Trophoblast cell (in vitro differentiated cells and primary cell): ENCODE data around the gene INPPL1.

ENCODE experiments used
- DNase-seq, 2 donors: peaks; one replicate each; pipeline ENCODE4 v3.0.0-alpha.2; 2016
- H2AFZ ChIP-seq: 2 replicates; pipeline ENCODE4 v1.6.1; 2013; ENCODE audit warnings: low read length, moderate library complexity, mild to moderate bottlenecking; ENCODE audit not compliant: insufficient read depth, poor library complexity
- H2AK5ac ChIP-seq: 2 replicates; pipeline ENCODE4 v1.6.1; 2013; ENCODE audit warnings: mild to moderate bottlenecking, low read length
- H2BK120ac ChIP-seq: 2 replicates; pipeline ENCODE4 v1.6.1; 2013; ENCODE audit warnings: low read length, mild to moderate bottlenecking, moderate library complexity; ENCODE audit not compliant: insufficient read depth, poor library complexity
- H2BK12ac ChIP-seq: 2 replicates; pipeline ENCODE4 v1.6.1; 2013; ENCODE audit warnings: mild to moderate bottlenecking, low read length, moderate library complexity
- H2BK5ac ChIP-seq: 2 replicates; pipeline ENCODE4 v1.6.1; 2013; ENCODE audit warnings: low read length, low read depth, moderate library complexity, mild to moderate bottlenecking; ENCODE audit not compliant: poor library complexity
- H3K14ac ChIP-seq: 2 replicates; pipeline ENCODE4 v1.6.1; 2013; ENCODE audit warnings: mild to moderate bottlenecking, low read length
- H3K18ac ChIP-seq: 2 replicates; pipeline ENCODE4 v1.6.1; 2013; ENCODE audit warnings: mild to moderate bottlenecking, low read length
- H3K23ac ChIP-seq: 2 replicates; pipeline ENCODE4 v1.6.1; 2013; ENCODE audit warnings: low read length
- H3K27ac ChIP-seq: 2 replicates; pipeline ENCODE4 v1.5.1; 2013; ENCODE audit warnings: low read depth, mild to moderate bottlenecking, inconsistent platforms, low read length, moderate library complexity
- H3K27me3 ChIP-seq: 2 replicates; pipeline ENCODE4 v1.6.1; 2013; ENCODE audit warnings: inconsistent platforms, mild to moderate bottlenecking, low read length, moderate library complexity; ENCODE audit not compliant: insufficient read depth
- H3K36me3 ChIP-seq, 2 experiments: 1 replicate in 1 of 2; 2 replicates in 1 of 2; pipeline ENCODE4 v1.6.1; 2013; ENCODE audit warnings: low read length in 2 of 2, mild to moderate bottlenecking in 2 of 2, moderate library complexity in 1 of 2; ENCODE audit not compliant: insufficient read depth in 2 of 2, control insufficient read depth in 1 of 2
- H3K4ac ChIP-seq: 2 replicates; pipeline ENCODE4 v1.6.1; 2013; ENCODE audit warnings: low read depth, mild to moderate bottlenecking, low read length, moderate library complexity
- H3K4me1 ChIP-seq, 2 experiments: 1 replicate in 1 of 2; 2 replicates in 1 of 2; pipeline ENCODE4 v1.6.1; 2013; ENCODE audit warnings: low read length in 2 of 2, mild to moderate bottlenecking in 2 of 2, moderate library complexity in 1 of 2; ENCODE audit not compliant: insufficient read depth in 2 of 2, control insufficient read depth in 1 of 2
- H3K4me2 ChIP-seq: 2 replicates; pipeline ENCODE4 v1.6.1; 2013; ENCODE audit warnings: inconsistent platforms, mild to moderate bottlenecking, low read length, moderate library complexity
- H3K4me3 ChIP-seq: 2 replicates; pipeline ENCODE4 v1.5.1; 2013; ENCODE audit warnings: mild to moderate bottlenecking, low read depth, low read length, inconsistent platforms
- H3K79me1 ChIP-seq: one replicate; pipeline ENCODE4 v1.6.1; 2013; ENCODE audit warnings: low read length
- H3K79me2 ChIP-seq: 2 replicates; pipeline ENCODE4 v1.6.1; 2013; ENCODE audit warnings: low read length, mild to moderate bottlenecking; ENCODE audit not compliant: control insufficient read depth, insufficient read depth, poor library complexity
- H3K9ac ChIP-seq: 2 replicates; pipeline ENCODE4 v1.6.1; 2013; ENCODE audit warnings: mild to moderate bottlenecking, low read length
- H3K9me3 ChIP-seq: 2 replicates; pipeline ENCODE4 v1.6.1; 2013; ENCODE audit warnings: low read depth, mild to moderate bottlenecking, control low read depth, inconsistent platforms, low read length; ENCODE audit not compliant: insufficient read depth
- H4K12ac ChIP-seq: 2 replicates; pipeline ENCODE4 v1.6.1; 2013; ENCODE audit warnings: low read depth, mild to moderate bottlenecking, low read length, moderate library complexity
- H4K8ac ChIP-seq: 2 replicates; pipeline ENCODE4 v1.6.1; 2013; ENCODE audit warnings: low read depth, mild to moderate bottlenecking, low read length, moderate library complexity
- H4K91ac ChIP-seq: one replicate; pipeline ENCODE4 v1.6.1; 2013; ENCODE audit warnings: low read depth, mild to moderate bottlenecking, low read length, moderate library complexity
- WGBS: extraction: QIAGEN DNeasy Blood & Tissue Kit; methylation state at CpG from one replicate; pipeline ENCODE4 v1.1.7; 2013; ENCODE audit warnings: missing lambda C conversion rate; ENCODE audit not compliant: insufficient read length, insufficient coverage; ENCODE audit errors: extremely low coverage; 5-methylcytosine and 5-hydroxymethylcytosine counted together

Gene INPPL1

DNA sequence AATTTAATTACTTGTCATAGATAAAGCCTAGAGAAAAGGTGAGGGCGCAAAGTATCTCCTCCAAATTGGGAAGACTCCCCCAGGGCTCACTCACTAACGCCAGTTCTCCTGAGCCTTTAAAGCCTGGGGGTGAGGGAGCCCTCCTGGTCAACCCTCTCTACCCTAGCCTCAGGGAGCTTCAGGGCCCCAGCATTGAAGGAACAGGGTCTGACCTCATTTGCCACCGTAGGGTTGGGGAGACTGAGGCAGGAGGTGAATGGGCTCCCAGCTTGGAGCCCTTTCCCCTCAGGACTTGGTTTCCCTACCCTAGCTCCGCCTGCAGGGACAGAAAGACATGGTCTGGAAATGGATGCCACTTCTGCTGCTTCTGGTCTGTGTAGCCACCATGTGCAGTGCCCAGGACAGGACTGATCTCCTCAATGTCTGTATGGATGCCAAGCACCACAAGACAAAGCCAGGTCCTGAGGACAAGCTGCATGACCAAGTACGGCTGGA, 6.3 kb upstream of the INPPL1 start:
- H3K4me2 ChIP-seq, result no peak overlapping the region
- no peak overlapping the region for H2BK12ac ChIP-seq
- peaks cover 11 to 13% of the 10 kb centered on the region in 2 experiments for H3K4me1 ChIP-seq
- no peak overlapping the region for H2AK5ac ChIP-seq
- no peak overlapping the region for H2BK5ac ChIP-seq
- H3K79me1 ChIP-seq, result peaks cover 4% of the 10 kb centered on the region
- H3K23ac ChIP-seq, result no peak overlapping the region
- no peak overlapping the region for H3K4ac ChIP-seq
- H3K79me2 ChIP-seq, result no peaks in the 10 kb centered on the region
- no peak overlapping the region for H3K9ac ChIP-seq
- no peak overlapping the region for H4K12ac ChIP-seq
- DNase-seq, result no peak
- no peaks in the 10 kb centered on the region for H3K27me3 ChIP-seq
- no peak overlapping the region for H3K4me3 ChIP-seq
- no peaks in the 10 kb centered on the region for H3K36me3 ChIP-seq
- H4K8ac ChIP-seq, result no peak overlapping the region
- H3K9me3 ChIP-seq, result peaks cover 2% of the 10 kb centered on the region
- no peak overlapping the region for H2AFZ ChIP-seq
- H3K14ac ChIP-seq, result no peak overlapping the region
- WGBS, result no CpG with 5 or more reads among the region's 5 CpGs
- no peak overlapping the region for H3K27ac ChIP-seq
- H3K18ac ChIP-seq, result no peak overlapping the region
- H4K91ac ChIP-seq, result no peak overlapping the region
- H2BK120ac ChIP-seq, result no peak overlapping the region

DNA sequence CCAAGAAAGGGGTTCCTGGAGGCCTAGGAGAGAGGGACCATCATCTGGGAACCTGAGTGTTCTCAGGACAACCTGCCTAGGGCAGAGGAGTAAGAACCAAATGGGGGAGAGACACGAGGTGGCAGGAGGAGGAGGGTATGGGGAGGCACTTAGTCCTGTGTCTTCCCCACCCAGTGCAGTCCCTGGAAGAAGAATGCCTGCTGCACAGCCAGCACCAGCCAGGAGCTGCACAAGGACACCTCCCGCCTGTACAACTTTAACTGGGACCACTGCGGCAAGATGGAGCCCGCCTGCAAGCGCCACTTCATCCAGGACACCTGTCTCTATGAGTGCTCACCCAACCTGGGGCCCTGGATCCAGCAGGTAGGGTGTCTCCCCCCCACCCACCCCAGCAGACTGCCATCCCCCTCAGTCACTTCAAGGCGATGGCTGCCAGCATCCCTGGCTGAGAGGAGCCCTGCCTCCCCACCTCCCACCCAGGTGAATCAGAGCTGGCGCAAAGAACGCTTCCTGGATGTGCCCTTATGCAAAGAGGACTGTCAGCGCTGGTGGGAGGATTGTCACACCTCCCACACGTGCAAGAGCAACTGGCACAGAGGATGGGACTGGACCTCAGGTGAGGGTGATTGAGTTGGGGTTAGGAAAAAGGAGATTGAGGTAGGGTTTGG, 3.7 kb upstream of the INPPL1 start:
- no peak overlapping the region for H4K8ac ChIP-seq
- H3K4me3 ChIP-seq, result no peak overlapping the region
- H2BK120ac ChIP-seq, result no peak overlapping the region
- H3K23ac ChIP-seq, result no peak overlapping the region
- H2AFZ ChIP-seq, result no peak overlapping the region
- no peak overlapping the region for H2BK5ac ChIP-seq
- H2BK12ac ChIP-seq, result no peak overlapping the region
- no CpG with 5 or more reads among the region's 10 CpGs for WGBS
- H3K14ac ChIP-seq, result no peak overlapping the region
- H3K79me1 ChIP-seq, result peaks cover 26% of the 10 kb centered on the region
- peaks cover 24% of the 10 kb centered on the region for H3K79me2 ChIP-seq
- H3K9ac ChIP-seq, result no peak overlapping the region
- no peak overlapping the region for H3K27ac ChIP-seq
- H3K27me3 ChIP-seq, result no peaks in the 10 kb centered on the region
- no peak overlapping the region for H3K4me2 ChIP-seq
- H4K12ac ChIP-seq, result no peak overlapping the region
- no peak overlapping the region for H3K4ac ChIP-seq
- no peak overlapping the region for H4K91ac ChIP-seq
- H3K36me3 ChIP-seq, result no peaks in the 10 kb centered on the region
- H3K18ac ChIP-seq, result no peak overlapping the region
- H2AK5ac ChIP-seq, result no peak overlapping the region
- H3K4me1 ChIP-seq, result peaks cover 16 to 18% of the 10 kb centered on the region in 2 experiments
- H3K9me3 ChIP-seq, result peaks cover 2% of the 10 kb centered on the region
- no peak for DNase-seq

DNA sequence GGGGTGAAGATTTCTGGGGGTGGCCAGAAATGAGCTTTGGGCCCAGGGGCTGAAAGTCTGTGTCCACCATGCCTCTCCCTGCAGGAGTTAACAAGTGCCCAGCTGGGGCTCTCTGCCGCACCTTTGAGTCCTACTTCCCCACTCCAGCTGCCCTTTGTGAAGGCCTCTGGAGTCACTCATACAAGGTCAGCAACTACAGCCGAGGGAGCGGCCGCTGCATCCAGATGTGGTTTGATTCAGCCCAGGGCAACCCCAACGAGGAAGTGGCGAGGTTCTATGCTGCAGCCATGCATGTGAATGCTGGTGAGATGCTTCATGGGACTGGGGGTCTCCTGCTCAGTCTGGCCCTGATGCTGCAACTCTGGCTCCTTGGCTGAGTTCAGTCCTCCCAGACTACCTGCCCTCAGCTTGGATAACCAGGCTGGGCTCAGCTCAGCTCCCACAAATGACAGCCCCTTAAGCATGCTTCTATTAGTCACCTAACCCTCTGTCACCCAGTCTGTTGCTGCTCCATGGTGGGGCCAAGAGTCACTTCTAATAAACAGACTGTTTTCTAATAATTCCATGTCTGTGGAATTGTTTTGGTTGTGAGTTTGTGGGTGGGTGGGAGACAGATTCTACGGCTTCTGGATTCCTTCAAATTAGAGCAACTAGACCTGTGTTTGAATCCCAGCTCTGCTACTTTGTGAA, 3.0 kb upstream of the INPPL1 start:
- Histone ChIP-seq H3K9me3 (peaks cover 2% of the 10 kb centered on the region), H3K4me3 (no peak overlapping the region), H3K36me3 (peaks cover under 1 to 2% of the 10 kb centered on the region in 2 experiments), H3K79me1 (peaks cover 26% of the 10 kb centered on the region), H4K8ac (peak overlapping the region; percentile 36), H3K4me2 (no peak overlapping the region), H3K27me3 (no peaks in the 10 kb centered on the region), H2BK120ac (no peak overlapping the region), H3K4ac (no peak overlapping the region), H2BK12ac (peak overlapping the region; percentile 46), H3K27ac (no peak overlapping the region), H3K4me1 (peaks cover 16 to 20% of the 10 kb centered on the region in 2 experiments), H2AFZ (no peak overlapping the region), H4K91ac (peak overlapping the region; percentile 11), H3K9ac (no peak overlapping the region), H3K14ac (no peak overlapping the region), H3K18ac (no peak overlapping the region), H4K12ac (no peak overlapping the region), H2BK5ac (no peak overlapping the region), H3K23ac (no peak overlapping the region), H3K79me2 (peaks cover 24% of the 10 kb centered on the region), H2AK5ac (no peak overlapping the region)
- WGBS, result no CpG with 5 or more reads among the region's 7 CpGs
- DNase-seq, result no peak

DNA sequence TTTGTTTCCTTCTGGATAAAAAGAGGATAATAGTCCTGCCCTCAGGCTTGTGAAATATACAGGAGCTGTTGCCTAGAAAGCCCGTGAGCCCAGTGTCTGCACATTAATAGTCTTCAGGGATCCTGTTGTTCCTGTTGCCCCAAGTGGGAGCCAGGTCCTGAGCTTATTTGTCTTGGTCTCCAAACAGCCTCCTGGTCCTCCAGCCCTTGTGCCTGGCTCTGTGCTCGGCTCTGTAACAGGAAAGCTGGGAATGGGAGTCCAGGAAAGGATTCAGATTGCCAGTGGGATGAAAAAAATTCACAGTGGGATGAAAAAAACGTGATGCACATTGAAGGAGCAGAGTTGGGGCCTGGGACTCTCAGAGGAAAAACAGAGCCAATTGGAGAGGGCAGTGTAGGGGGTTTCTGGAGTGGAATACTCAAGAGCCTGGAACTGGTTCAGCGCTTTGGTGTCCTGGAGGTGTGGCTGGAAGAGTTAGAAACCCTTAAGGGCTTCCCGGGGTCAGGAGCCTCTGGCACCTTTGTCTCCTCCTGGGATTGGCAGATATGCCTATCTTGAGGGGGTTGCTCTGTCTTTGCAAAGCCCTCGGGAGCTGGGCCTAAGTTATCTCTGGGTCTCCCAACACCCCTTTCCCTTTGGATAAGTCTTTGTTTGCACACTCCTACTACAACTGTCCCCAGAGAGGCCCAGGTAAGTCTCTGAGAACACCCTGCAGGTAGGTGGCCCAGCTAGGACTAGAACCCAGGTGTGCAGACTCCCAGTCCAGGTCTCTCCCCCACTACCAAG, 2.3 kb upstream of the INPPL1 start:
- WGBS, result no CpG with 5 or more reads among the region's 6 CpGs
- Histone ChIP-seq H3K9me3 (peaks cover 2% of the 10 kb centered on the region), H3K36me3 (peaks cover 6 to 9% of the 10 kb centered on the region in 2 experiments), H3K9ac (no peak overlapping the region), H4K8ac (peak overlapping the region; percentile 85), H3K23ac (no peak overlapping the region), H3K14ac (peak overlapping the region; percentile 61), H2BK12ac (peak overlapping the region; percentile 62), H4K91ac (peak overlapping the region; percentile 72), H2BK120ac (peak overlapping the region; percentile 64), H3K27me3 (no peaks in the 10 kb centered on the region), H2AK5ac (peak overlapping the region; percentile 49), H3K4me3 (no peak overlapping the region), H3K79me1 (peaks cover 26% of the 10 kb centered on the region), H3K4me2 (peak overlapping the region; percentile 61), H3K4ac (peak overlapping the region; percentile 42), H3K18ac (peak overlapping the region; percentile 54), H3K27ac (peak overlapping the region; percentile 48), H3K4me1 (peaks cover 16 to 22% of the 10 kb centered on the region in 2 experiments), H4K12ac (peak overlapping the region; percentile 93), H3K79me2 (peaks cover 24% of the 10 kb centered on the region), H2AFZ (peak overlapping the region; percentile 88), H2BK5ac (peak overlapping the region; percentile 54)
- DNase-seq, result no peak
